ENCODE results near the gene DPH7. TPM values are rescaled to one million over a fixed set of nuclear protein-coding genes. Genes with fewer than 3 reads are reported as not detected.
"Not testable (repeated sequence)": the region's sequence is repeated elsewhere in the genome, so short reads cannot be mapped to it uniquely, and the experiment has no call there.

Gene DPH7
- total RNA-seq, 2 experiments from 2014 or later: 49.1 to 49.2 TPM

GRCh38 chr9:137582286-137582860 is 3.6 kb upstream of the DPH7 start:
- no peak overlapping the region for H3K27ac Mint-ChIP-seq
- H3K4me3 Mint-ChIP-seq: no peak overlapping the region
- H3K36me3 Mint-ChIP-seq: peaks cover 2% of the 10 kb centered on the region
- H3K4me1 Mint-ChIP-seq: peaks cover 7% of the 10 kb centered on the region
- H3K9me3 Mint-ChIP-seq: no peaks in the 10 kb centered on the region
- H3K27me3 Mint-ChIP-seq: no peaks in the 10 kb centered on the region
- ATAC-seq (ENCODE audit: low read depth): no peak
- POLR2A ChIA-PET: no interaction called here
- no peak for DNase-seq

DNA sequence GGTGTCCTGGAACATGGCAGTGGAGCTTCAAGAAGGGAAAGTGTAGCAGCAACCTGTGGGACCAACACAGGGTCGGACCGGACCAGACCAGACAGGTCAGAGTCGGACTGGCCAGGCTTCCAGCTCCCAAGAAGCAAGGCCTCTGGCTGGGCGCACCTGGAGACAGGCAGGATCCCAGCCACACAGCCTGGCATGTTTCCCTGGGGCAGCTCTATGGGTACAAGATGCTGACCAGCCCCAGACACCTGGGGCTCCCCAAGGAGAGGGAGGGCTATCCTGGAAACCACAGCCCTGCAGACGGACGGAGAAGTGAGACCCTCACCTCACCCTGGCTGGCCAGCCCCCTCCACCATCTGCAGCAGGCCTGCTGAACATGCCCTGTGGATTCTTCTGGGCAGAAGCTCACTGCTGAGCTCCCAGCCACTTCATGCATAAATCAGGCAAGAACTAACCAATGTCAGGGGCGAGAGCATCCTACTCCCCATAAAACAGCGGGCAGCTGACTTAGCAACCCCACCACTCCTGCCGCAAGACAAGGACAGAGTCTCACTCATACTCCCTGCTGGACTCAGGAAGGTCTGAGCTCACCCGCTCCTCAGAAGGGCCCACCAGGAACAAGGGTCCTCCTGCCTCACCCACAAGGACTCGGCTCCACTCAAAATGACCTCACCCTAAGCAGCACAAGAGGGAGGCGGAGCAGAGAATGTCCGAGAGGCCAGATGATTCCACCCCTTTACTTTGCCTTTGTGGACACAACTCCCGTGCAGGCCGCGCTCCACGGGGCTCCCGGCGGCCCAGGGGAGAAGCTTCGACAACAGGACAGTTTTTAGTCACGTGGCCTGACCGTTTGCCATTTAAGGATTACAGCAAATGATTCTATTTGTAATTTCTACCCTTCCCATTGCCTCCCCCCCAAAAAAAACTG is 2.9 kb upstream of the DPH7 start:
- Mint-ChIP-seq H3K27ac (no peak overlapping the region), H3K27me3 (no peaks in the 10 kb centered on the region), H3K36me3 (peaks cover 2% of the 10 kb centered on the region), H3K4me1 (peaks cover 14% of the 10 kb centered on the region), H3K9me3 (no peaks in the 10 kb centered on the region), H3K4me3 (no peak overlapping the region)
- DNase-seq (no peak), ATAC-seq (ENCODE audit: low read depth) (no peak)
- POLR2A ChIA-PET: no interaction called here

DNA sequence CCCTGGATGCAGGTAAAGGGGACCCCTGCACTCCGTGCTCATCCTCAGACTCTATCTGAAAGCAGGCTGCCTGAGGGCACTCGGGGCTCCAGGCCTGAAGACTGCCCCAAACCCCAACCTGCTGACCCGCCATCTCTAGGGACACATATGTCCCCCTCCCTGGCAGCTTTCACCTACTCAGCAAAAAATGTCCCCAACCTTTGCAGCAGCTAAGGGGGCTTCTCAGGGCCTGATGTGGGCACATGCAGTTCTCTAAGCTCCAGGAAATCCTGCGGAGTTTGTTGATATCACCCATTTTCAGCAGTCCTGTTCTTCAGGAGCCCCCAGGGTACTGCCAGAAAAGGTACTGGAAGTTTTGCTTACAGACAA is 2.2 kb upstream of the DPH7 start:
- Mint-ChIP-seq H3K36me3 (peaks cover under 1% of the 10 kb centered on the region), H3K4me3 (no peak overlapping the region), H3K27me3 (no peaks in the 10 kb centered on the region), H3K9me3 (no peaks in the 10 kb centered on the region), H3K4me1 (peaks cover 19% of the 10 kb centered on the region), H3K27ac (no peak overlapping the region)
- no peak for ATAC-seq (ENCODE audit: low read depth)
- DNase-seq: no peak
- POLR2A ChIA-PET: no interaction called here

GRCh38 chr9:137580209-137580953 is 1.7 kb upstream of the DPH7 start:
- Mint-ChIP-seq H3K36me3 (no peaks in the 10 kb centered on the region), H3K4me1 (peaks cover 23% of the 10 kb centered on the region), H3K4me3 (no peak overlapping the region), H3K9me3 (no peaks in the 10 kb centered on the region), H3K27ac (no peak overlapping the region), H3K27me3 (no peaks in the 10 kb centered on the region)
- DNase-seq (no peak), ATAC-seq (ENCODE audit: low read depth) (no peak)
- POLR2A ChIA-PET: no interaction called here

DNA sequence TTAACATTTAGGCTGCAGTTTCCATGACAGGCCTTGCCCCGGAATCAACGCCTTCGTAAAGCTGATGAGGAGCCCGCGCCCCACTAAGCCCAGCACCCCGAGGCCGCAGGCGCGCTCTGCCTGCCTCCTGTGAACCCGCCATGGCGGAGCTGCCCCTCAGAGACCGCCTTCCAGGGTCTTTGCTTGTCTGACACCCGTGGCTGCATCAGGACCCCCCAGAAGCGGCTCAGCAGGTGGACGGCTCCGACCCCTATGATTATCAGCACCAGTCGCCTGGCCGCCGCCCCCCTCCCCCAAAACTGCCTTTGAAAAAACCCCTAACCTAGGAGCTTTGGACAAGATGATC is 507 bp upstream of the DPH7 start:
- DNase-seq (no peak), ATAC-seq (ENCODE audit: low read depth) (no peak)
- no peaks in the 10 kb centered on the region for H3K9me3 Mint-ChIP-seq
- H3K27me3 Mint-ChIP-seq: no peaks in the 10 kb centered on the region
- peak overlapping the region; percentile 48 for H3K27ac Mint-ChIP-seq
- peaks cover 1% of the 10 kb centered on the region for H3K36me3 Mint-ChIP-seq
- H3K4me3 Mint-ChIP-seq: peak overlapping the region; percentile 85
- H3K4me1 Mint-ChIP-seq: peaks cover 23% of the 10 kb centered on the region
- POLR2A ChIA-PET: interaction anchor here (1.4 kb wide), 1 partner anchor 26 kb away, joined by 3 read pairs; the partner anchor contains the start of gene ARRDC1

GRCh38 chr9:137575716-137576411 is 2.9 kb downstream of the DPH7 start:
- no peak for ATAC-seq (ENCODE audit: low read depth)
- POLR2A ChIA-PET: no interaction called here

DNA sequence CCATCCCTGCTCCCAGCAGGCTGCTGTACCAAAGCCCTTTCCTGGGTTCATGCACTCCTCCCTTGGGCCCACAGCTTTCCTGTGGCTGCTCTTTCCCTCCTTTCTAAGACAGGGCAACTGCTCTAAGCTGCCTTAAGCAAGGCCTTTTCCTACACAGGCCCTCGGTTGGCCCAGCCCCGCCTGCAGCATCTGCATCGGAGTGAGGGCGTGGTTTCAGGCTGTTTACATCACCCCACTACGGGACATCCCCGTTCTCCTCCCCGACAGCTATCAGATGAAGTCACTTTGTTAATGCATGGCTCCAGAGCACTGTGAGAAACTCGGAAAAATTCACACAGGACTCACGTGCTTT is 3.4 kb downstream of the DPH7 start:
- Mint-ChIP-seq H3K4me3 (no peak overlapping the region), H3K36me3 (peaks cover 13% of the 10 kb centered on the region), H3K27me3 (no peaks in the 10 kb centered on the region), H3K27ac (no peak overlapping the region), H3K9me3 (no peaks in the 10 kb centered on the region), H3K4me1 (peaks cover 29% of the 10 kb centered on the region)
- POLR2A ChIA-PET: no interaction called here
- ATAC-seq (ENCODE audit: low read depth) (no peak), DNase-seq (no peak)

More at GRCh38 chr9:137575716-137576411, 2.9 kb downstream of the DPH7 start:
- H3K4me3 Mint-ChIP-seq: peak overlapping the region; percentile 22
- H3K27ac Mint-ChIP-seq: peak overlapping the region; percentile 16
- no peaks in the 10 kb centered on the region for H3K27me3 Mint-ChIP-seq
- no peaks in the 10 kb centered on the region for H3K9me3 Mint-ChIP-seq
- peaks cover 8% of the 10 kb centered on the region for H3K36me3 Mint-ChIP-seq
- peaks cover 25% of the 10 kb centered on the region for H3K4me1 Mint-ChIP-seq
- DNase-seq: no peak

DNA sequence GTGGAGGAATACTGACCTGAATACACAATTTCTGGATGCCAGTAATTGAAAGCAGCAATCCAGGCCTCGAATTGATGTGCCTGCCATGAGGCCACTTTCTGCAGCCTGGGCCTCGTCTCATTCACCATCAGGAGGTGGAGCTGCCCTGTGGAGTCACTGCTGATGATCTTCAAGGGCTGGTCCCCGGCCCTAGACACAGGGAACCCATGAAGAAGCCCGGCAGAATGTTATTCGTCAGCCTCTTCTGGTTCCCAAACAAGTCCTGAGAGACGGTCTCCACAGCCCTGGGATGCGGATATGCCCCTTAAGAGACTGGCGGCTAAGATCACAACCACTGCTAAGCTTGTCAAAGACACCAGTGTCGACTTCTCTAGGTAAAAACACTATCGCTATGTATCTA is 4.5 kb downstream of the DPH7 start:
- ATAC-seq (ENCODE audit: low read depth) (no peak), DNase-seq (no peak)
- Mint-ChIP-seq H3K9me3 (no peaks in the 10 kb centered on the region), H3K27ac (no peak overlapping the region), H3K4me3 (no peak overlapping the region), H3K36me3 (peaks cover 17% of the 10 kb centered on the region), H3K27me3 (no peaks in the 10 kb centered on the region), H3K4me1 (peaks cover 29% of the 10 kb centered on the region)
- POLR2A ChIA-PET: no interaction called here

- POLR2A ChIA-PET: no interaction called here
- no peaks in the 10 kb centered on the region for H3K9me3 Mint-ChIP-seq
- DNase-seq (no peak), ATAC-seq (ENCODE audit: low read depth) (no peak)
- no peak overlapping the region for H3K4me3 Mint-ChIP-seq
- no peaks in the 10 kb centered on the region for H3K27me3 Mint-ChIP-seq
- H3K27ac Mint-ChIP-seq: no peak overlapping the region
- H3K36me3 Mint-ChIP-seq: peaks cover 19% of the 10 kb centered on the region
- H3K4me1 Mint-ChIP-seq: peaks cover 12% of the 10 kb centered on the region
Observed at GRCh38 chr9:137570566-137570965, 8.2 kb downstream of the DPH7 start.

DNA sequence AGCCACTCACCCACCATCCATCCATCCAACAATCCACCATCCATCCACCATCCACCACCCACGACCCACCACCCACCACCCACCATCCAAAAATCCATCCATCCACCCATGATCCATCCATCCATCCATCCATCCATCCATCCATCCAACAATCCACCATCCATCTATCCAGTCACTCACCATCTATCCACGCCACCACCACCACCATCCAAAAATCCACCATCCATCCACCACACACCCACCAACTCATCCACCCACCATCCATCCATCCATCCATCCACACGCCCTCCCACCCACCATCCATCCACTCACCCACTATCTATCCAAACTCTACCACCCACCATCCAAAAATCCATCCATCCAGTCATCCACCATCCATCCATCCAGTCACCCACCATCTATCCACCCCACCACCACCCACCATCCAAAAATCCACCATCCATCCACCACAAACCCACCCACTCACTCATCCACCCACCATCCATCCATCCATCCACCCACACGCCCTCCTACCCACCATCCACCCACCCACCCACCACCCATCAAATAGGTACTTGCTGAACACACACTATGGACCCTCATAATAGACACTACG is 9.0 kb downstream of the DPH7 start:
- Mint-ChIP-seq H3K27ac (no peak overlapping the region), H3K4me1 (peaks cover 11% of the 10 kb centered on the region), H3K9me3 (no peaks in the 10 kb centered on the region), H3K27me3 (no peaks in the 10 kb centered on the region), H3K36me3 (peaks cover 17% of the 10 kb centered on the region), H3K4me3 (no peak overlapping the region)
- no peak for ATAC-seq (ENCODE audit: low read depth)
- no peak for DNase-seq
- POLR2A ChIA-PET: no interaction called here

DNA sequence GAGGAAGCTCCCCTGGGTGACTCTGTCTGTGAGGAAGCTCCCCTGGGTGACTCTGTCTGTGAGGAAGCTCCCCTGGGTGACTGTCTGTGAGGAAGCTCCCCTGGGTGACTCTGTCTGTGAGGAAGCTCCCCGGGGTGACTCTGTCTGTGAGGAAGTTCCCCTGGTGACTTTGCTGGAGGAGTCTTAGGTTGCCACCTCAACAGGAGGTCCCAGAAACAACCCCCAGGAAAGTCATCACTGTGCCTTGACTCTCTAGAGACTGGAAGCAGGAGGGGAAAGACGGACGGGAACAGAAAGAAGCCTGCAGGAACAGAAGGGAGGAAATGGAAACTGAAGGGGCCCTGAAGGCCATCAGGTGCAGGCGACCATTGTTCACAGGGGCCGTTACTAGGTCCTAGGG is 10.3 kb downstream of the DPH7 start:
- H3K9me3 Mint-ChIP-seq; H3K27me3 Mint-ChIP-seq; H3K27ac Mint-ChIP-seq; DNase-seq; H3K4me3 Mint-ChIP-seq; POLR2A ChIA-PET; ATAC-seq (ENCODE audit: low read depth): not testable (repeated sequence)
- peaks cover 16% of the 10 kb centered on the region for H3K4me1 Mint-ChIP-seq
- peaks cover 24% of the 10 kb centered on the region for H3K36me3 Mint-ChIP-seq

DNA sequence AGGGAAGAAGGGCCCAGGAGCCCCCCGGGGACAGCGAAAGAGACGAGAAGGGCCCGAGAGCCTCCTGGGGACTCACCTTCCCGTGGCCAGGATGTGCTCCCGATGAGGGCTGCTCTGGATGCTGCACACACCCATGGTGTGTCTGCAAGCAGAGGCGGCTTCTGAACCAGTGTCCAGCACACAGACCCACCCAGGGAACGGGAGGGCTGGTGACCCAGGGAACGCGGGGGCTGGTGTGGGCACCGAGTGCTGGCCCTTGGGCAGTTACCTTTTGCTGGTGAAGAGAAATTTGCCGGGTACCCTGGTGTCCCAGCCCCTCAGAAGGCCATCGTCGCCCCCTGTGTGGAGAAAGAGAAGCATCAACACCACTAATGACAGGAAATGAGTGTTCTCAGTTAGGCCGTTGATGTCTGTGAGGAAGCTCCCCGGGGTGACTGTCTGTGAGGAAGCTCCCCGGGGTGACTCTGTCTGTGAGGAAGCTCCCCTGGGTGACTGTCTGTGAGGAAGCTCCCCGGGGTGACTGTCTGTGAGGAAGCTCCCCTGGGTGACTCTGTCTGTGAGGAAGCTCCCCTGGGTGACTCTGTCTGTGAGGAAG is 13.8 kb downstream of the DPH7 start:
- Mint-ChIP-seq H3K36me3 (peaks cover 15% of the 10 kb centered on the region), H3K4me1 (peaks cover 9% of the 10 kb centered on the region)
- POLR2A ChIA-PET: no interaction called here

DNA sequence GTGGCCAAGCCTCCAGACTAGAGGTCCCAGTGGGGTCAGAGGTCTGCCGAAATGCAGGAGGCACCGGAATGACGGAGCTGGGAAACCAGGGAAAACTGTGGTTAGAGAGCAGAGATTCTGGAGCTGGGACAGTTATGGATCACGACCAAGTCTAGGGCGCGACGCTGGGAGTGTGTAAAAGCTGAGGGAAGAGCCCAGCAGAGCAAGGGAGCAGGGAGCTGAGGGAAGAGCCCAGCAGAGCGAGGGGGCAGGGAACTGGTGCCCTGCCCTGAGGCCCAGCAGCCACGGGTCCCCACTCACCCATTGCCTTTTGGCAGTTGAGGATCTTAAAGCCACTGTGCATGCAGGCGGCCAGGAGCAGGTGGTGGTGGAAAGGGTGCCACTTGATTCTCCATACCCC is 14.6 kb downstream of the DPH7 start:
- no peak overlapping the region for H3K4me3 Mint-ChIP-seq
- DNase-seq (no peak), ATAC-seq (ENCODE audit: low read depth) (no peak)
- no peaks in the 10 kb centered on the region for H3K27me3 Mint-ChIP-seq
- H3K27ac Mint-ChIP-seq: peak overlapping the region; percentile 59
- POLR2A ChIA-PET: interaction anchor here (1.8 kb wide), 1 partner anchor 12 kb away, joined by 5 read pairs; the partner anchor contains the start of gene MRPL41
- H3K9me3 Mint-ChIP-seq: no peaks in the 10 kb centered on the region
- peaks cover 9% of the 10 kb centered on the region for H3K4me1 Mint-ChIP-seq
- H3K36me3 Mint-ChIP-seq: peaks cover 15% of the 10 kb centered on the region

More for the DNA sequence above, 13.8 kb downstream of the DPH7 start:
- ATAC-seq (ENCODE audit: low read depth): no peak
- no peak overlapping the region for H3K4me3 Mint-ChIP-seq
- DNase-seq: no peak
- H3K27ac Mint-ChIP-seq: peak overlapping the region; percentile 61
- no peaks in the 10 kb centered on the region for H3K27me3 Mint-ChIP-seq
- no peaks in the 10 kb centered on the region for H3K9me3 Mint-ChIP-seq

Measured in activated naive CD8-positive, alpha-beta T cell treated with anti-CD3 and anti-CD28 coated beads, Interleukin-2, amount 10 ng/mL, durations not matched to agents 7 days and 5 days (primary cell).